Activated CD4-positive, alpha-beta T cell treated with anti-CD3 and anti-CD28 coated beads, Interleukin-2, amount 10 ng/mL, durations not matched to agents 7 days and 5 days (primary cell): Measurements from ENCODE around the gene IGFBP7. TPM values are rescaled to one million over a fixed set of nuclear protein-coding genes. Genes with fewer than 3 reads are reported as not detected.

Source experiments
- CTCF ChIA-PET: fragments of 350-600 bp; sonication (Branson Sonifier 250); formaldehyde crosslinking; loops from one replicate; lab custom pipeline; 2021; ENCODE audit warnings: antibody characterized with exemption; lab: Charles Lee
- POLR2A ChIA-PET: fragments of 350-600 bp; sonication (Branson Sonifier 250); formaldehyde crosslinking; loops from one replicate; lab custom pipeline; 2021; ENCODE audit warnings: antibody characterized with exemption; lab: Charles Lee
- DNase-seq: peaks from one replicate; pipeline ENCODE4 v3.0.0-alpha.2; 2020
- H3K27ac Mint-ChIP-seq: one replicate; pipeline ENCODE4 v1.8.0; 2021; ENCODE audit warnings: mild to moderate bottlenecking, moderate library complexity, mixed read lengths
- H3K27me3 Mint-ChIP-seq: one replicate; pipeline ENCODE4 v1.8.0; 2021; ENCODE audit warnings: mixed read lengths
- H3K36me3 Mint-ChIP-seq: one replicate; pipeline ENCODE4 v1.8.0; 2021; ENCODE audit warnings: low read depth, mixed read lengths
- H3K4me1 Mint-ChIP-seq: one replicate; pipeline ENCODE4 v1.8.0; 2021; ENCODE audit warnings: mixed read lengths
- H3K4me3 Mint-ChIP-seq: one replicate; pipeline ENCODE4 v1.8.0; 2021; ENCODE audit warnings: mild to moderate bottlenecking, moderate library complexity, mixed read lengths
- H3K9me3 Mint-ChIP-seq: one replicate; pipeline ENCODE4 v1.8.0; 2021; ENCODE audit warnings: mixed read lengths
- total RNA-seq, 2 experiments: library from RNA; stranded (reverse); gene quantifications; one replicate each; pipeline ENCODE4 v1.2.3, GENCODE V29; 2021

IGFBP7 gene
- total RNA-seq, 2 experiments from 2014 or later, result 0.19 to 0.27 TPM

GRCh38 chr4:57086031-57086723 is 24.0 kb downstream of the IGFBP7 start:
- DNase-seq, result no peak
- Mint-ChIP-seq H3K4me1 (no peaks in the 10 kb centered on the region), H3K27me3 (peaks cover 22% of the 10 kb centered on the region), H3K4me3 (no peak overlapping the region), H3K9me3 (no peaks in the 10 kb centered on the region), H3K27ac (no peak overlapping the region), H3K36me3 (no peaks in the 10 kb centered on the region)
- CTCF ChIA-PET, result no interaction called here
- POLR2A ChIA-PET, result no interaction called here

- no peaks in the 10 kb centered on the region for H3K4me1 Mint-ChIP-seq
- no peak overlapping the region for H3K4me3 Mint-ChIP-seq
- H3K27me3 Mint-ChIP-seq, result peaks cover 21% of the 10 kb centered on the region
- POLR2A ChIA-PET, result no interaction called here
- H3K36me3 Mint-ChIP-seq, result no peaks in the 10 kb centered on the region
- no peak overlapping the region for H3K27ac Mint-ChIP-seq
- CTCF ChIA-PET, result no interaction called here
- no peaks in the 10 kb centered on the region for H3K9me3 Mint-ChIP-seq
- DNase-seq, result no peak
Observed at GRCh38 chr4:57085278-57085677, 24.9 kb downstream of the IGFBP7 start.

- Mint-ChIP-seq H3K27ac (no peak overlapping the region), H3K27me3 (peaks cover 17% of the 10 kb centered on the region), H3K4me3 (no peak overlapping the region), H3K4me1 (no peaks in the 10 kb centered on the region), H3K9me3 (no peaks in the 10 kb centered on the region), H3K36me3 (no peaks in the 10 kb centered on the region)
- ChIA-PET POLR2A (no interaction called here), CTCF (no interaction called here)
- DNase-seq, result no peak
Observed at GRCh38 chr4:57084360-57084759, 25.8 kb downstream of the IGFBP7 start.

- Mint-ChIP-seq H3K4me3 (no peak overlapping the region), H3K9me3 (no peaks in the 10 kb centered on the region), H3K27ac (no peak overlapping the region), H3K36me3 (no peaks in the 10 kb centered on the region), H3K27me3 (peaks cover 22% of the 10 kb centered on the region), H3K4me1 (no peaks in the 10 kb centered on the region)
- DNase-seq, result no peak
- ChIA-PET CTCF (no interaction called here), POLR2A (no interaction called here)
Observed at GRCh38 chr4:57083090-57083489, 27.1 kb downstream of the IGFBP7 start.

- CTCF ChIA-PET, result no interaction called here
- no peak overlapping the region for H3K4me3 Mint-ChIP-seq
- no peaks in the 10 kb centered on the region for H3K4me1 Mint-ChIP-seq
Observed at GRCh38 chr4:57081651-57082621, 28.2 kb downstream of the IGFBP7 start.

GRCh38 chr4:57080781-57081650 is 29.2 kb downstream of the IGFBP7 start:
- Mint-ChIP-seq H3K4me3 (no peak overlapping the region), H3K27me3 (peaks cover 23% of the 10 kb centered on the region), H3K27ac (no peak overlapping the region), H3K4me1 (no peaks in the 10 kb centered on the region), H3K9me3 (no peaks in the 10 kb centered on the region), H3K36me3 (no peaks in the 10 kb centered on the region)
- POLR2A ChIA-PET, result no interaction called here
- no peak for DNase-seq
- CTCF ChIA-PET, result no interaction called here

More at GRCh38 chr4:57081651-57082621, 28.2 kb downstream of the IGFBP7 start:
- peaks cover 23% of the 10 kb centered on the region for H3K27me3 Mint-ChIP-seq
- H3K27ac Mint-ChIP-seq, result no peak overlapping the region
- POLR2A ChIA-PET, result no interaction called here
- no peaks in the 10 kb centered on the region for H3K36me3 Mint-ChIP-seq
- no peak for DNase-seq
- no peaks in the 10 kb centered on the region for H3K9me3 Mint-ChIP-seq

GRCh38 chr4:57078685-57079521 is 31.3 kb downstream of the IGFBP7 start:
- H3K27ac Mint-ChIP-seq, result no peak overlapping the region
- peaks cover 15% of the 10 kb centered on the region for H3K27me3 Mint-ChIP-seq
- H3K36me3 Mint-ChIP-seq, result no peaks in the 10 kb centered on the region
- no peaks in the 10 kb centered on the region for H3K4me1 Mint-ChIP-seq
- no peak for DNase-seq
- POLR2A ChIA-PET, result no interaction called here
- no peak overlapping the region for H3K4me3 Mint-ChIP-seq
- CTCF ChIA-PET, result interaction anchor here (0.6 kb wide), 1 partner anchor 388 kb away, joined by 3 read pairs; no protein-coding TSS in a partner anchor
- no peaks in the 10 kb centered on the region for H3K9me3 Mint-ChIP-seq

- no peak overlapping the region for H3K27ac Mint-ChIP-seq
- no peaks in the 10 kb centered on the region for H3K4me1 Mint-ChIP-seq
- peaks cover 17% of the 10 kb centered on the region for H3K27me3 Mint-ChIP-seq
- DNase-seq, result no peak
- H3K4me3 Mint-ChIP-seq, result no peak overlapping the region
- no peaks in the 10 kb centered on the region for H3K36me3 Mint-ChIP-seq
- CTCF ChIA-PET, result no interaction called here
- POLR2A ChIA-PET, result no interaction called here
- H3K9me3 Mint-ChIP-seq, result no peaks in the 10 kb centered on the region
Observed at GRCh38 chr4:57077550-57078343, 32.4 kb downstream of the IGFBP7 start.

- Mint-ChIP-seq H3K27ac (no peak overlapping the region), H3K4me1 (no peaks in the 10 kb centered on the region), H3K9me3 (no peaks in the 10 kb centered on the region), H3K27me3 (peaks cover 12% of the 10 kb centered on the region), H3K4me3 (no peak overlapping the region), H3K36me3 (no peaks in the 10 kb centered on the region)
- ChIA-PET CTCF (interaction anchor here (0.6 kb wide), 1 partner anchor 653 kb away, joined by 3 read pairs; no protein-coding TSS in a partner anchor), POLR2A (no interaction called here)
- no peak for DNase-seq
Observed at GRCh38 chr4:57076646-57077045, 33.5 kb downstream of the IGFBP7 start.

GRCh38 chr4:57075367-57075766 is 34.8 kb downstream of the IGFBP7 start:
- POLR2A ChIA-PET, result no interaction called here
- CTCF ChIA-PET, result no interaction called here
- no peaks in the 10 kb centered on the region for H3K9me3 Mint-ChIP-seq
- peaks cover 9% of the 10 kb centered on the region for H3K27me3 Mint-ChIP-seq
- no peaks in the 10 kb centered on the region for H3K36me3 Mint-ChIP-seq
- no peak for DNase-seq
- no peak overlapping the region for H3K4me3 Mint-ChIP-seq
- no peak overlapping the region for H3K27ac Mint-ChIP-seq
- no peaks in the 10 kb centered on the region for H3K4me1 Mint-ChIP-seq

GRCh38 chr4:57074744-57075143 is 35.4 kb downstream of the IGFBP7 start:
- Mint-ChIP-seq H3K27ac (no peak overlapping the region), H3K27me3 (peaks cover 8% of the 10 kb centered on the region), H3K9me3 (no peaks in the 10 kb centered on the region), H3K4me3 (no peak overlapping the region), H3K36me3 (no peaks in the 10 kb centered on the region), H3K4me1 (no peaks in the 10 kb centered on the region)
- CTCF ChIA-PET, result no interaction called here
- POLR2A ChIA-PET, result no interaction called here
- no peak for DNase-seq
